Measurements from ENCODE around the gene GABRA4. TPM values are rescaled to one million over a fixed set of nuclear protein-coding genes. Genes with fewer than 3 reads are reported as not detected.

The GABRA4 gene
- total and polyA plus RNA-seq, 11 donors = 2.7 to 43.7 (median 24.6) TPM

DNA sequence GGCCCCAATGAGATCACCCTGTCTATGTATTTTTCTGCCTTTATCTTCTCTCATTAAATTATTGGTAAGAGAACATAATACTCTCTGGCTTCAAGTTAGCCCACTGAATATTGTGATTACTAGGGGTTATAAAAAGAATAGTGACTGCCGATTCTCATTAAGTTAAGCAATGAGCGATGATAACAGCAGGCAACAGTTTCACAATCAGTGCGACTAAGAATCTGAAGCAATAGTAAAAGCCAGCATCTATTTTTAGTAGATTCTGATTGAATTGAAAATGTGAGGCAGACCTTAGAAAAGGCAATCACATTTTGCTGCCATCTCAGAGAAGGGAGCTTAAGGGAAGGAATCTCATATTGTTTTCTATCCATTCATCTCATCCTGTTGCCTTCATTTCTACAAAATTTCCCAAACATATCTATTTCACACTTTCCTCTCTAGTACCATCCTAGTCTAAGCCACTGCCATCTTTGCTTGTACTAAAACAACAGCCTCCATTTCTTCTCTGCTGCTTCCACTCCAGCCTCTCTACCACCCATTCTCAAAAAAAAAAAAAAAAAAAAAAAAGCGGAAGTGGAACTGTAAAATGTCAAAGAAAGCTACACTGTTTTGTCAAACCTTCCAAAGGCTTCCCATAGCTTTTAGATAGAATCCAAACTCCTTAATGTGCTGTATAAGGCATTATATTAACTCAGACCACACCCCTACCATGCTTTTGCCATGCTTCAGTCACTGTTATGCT, 17.4 kb downstream of the GABRA4 start:
- 47 to 58% (median 55%) methylated on average over 4 of the region's 4 CpGs for WGBS, 4 donors
- TF ChIP-seq, protein P1, sequence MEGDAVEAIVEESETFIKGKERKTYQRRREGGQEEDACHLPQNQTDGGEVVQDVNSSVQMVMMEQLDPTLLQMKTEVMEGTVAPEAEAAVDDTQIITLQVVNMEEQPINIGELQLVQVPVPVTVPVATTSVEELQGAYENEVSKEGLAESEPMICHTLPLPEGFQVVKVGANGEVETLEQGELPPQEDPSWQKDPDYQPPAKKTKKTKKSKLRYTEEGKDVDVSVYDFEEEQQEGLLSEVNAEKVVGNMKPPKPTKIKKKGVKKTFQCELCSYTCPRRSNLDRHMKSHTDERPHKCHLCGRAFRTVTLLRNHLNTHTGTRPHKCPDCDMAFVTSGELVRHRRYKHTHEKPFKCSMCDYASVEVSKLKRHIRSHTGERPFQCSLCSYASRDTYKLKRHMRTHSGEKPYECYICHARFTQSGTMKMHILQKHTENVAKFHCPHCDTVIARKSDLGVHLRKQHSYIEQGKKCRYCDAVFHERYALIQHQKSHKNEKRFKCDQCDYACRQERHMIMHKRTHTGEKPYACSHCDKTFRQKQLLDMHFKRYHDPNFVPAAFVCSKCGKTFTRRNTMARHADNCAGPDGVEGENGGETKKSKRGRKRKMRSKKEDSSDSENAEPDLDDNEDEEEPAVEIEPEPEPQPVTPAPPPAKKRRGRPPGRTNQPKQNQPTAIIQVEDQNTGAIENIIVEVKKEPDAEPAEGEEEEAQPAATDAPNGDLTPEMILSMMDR (IDR thresholded peaks at IDR 0.05) = no peak
- no peak for TF ChIP-seq POLR2A (IDR thresholded peaks at IDR 0.05)
- ATAC-seq (peak in 2 of 4 donors; percentile 42 to 62), DNase-seq (no peak)
- intact Hi-C loops (cut with DNase I) = no loop called here
- Histone ChIP-seq H3K27me3 (no peaks in the 10 kb centered on the region), H3K4me1 (peaks cover 0 to 15% (median 0%) of the 10 kb centered on the region in 12 donors), H3K27ac (peak overlapping the region in 2 of 12 donors; percentile 3 to 5), H3K4me3 (no peak overlapping the region), H3K9me3 (no peaks in the 10 kb centered on the region), H3K36me3 (peaks cover 0 to 4% (median 0%) of the 10 kb centered on the region in 9 donors)

DNA sequence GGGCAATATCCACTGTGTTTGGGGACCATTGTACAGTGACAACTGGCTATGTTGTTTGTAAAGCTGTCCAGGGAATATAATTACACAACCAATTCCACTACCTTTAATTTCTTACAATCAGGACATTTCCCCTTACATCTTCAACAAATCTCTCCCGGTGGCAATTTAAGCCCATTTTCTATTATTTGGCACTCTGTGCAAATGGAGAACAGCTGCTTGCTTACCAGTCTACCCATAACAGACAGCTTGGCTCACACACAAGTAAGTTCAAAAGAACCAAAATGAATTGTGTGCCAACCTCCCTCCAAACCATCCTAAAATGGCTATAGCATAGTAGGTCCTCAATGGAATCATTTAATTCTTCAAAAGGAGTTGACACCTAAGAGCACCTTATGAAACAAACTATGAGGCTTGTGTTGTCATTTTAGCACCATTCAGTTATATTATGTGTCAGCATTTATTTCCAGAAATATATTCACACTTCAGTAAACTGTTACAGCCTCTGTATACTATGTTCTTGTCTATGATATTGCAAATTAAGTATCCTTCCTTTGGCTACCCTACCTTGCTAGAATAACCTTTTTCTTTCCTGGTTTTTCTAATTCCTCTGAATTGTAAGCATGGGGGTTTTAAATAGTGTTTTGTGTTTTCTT, 18.4 kb downstream of the GABRA4 start:
- peaks cover 0 to 15% (median 0%) of the 10 kb centered on the region in 12 donors for H3K4me1 ChIP-seq
- no peak for DNase-seq
- H3K36me3 ChIP-seq = peaks cover 0 to 4% (median 0%) of the 10 kb centered on the region in 9 donors
- intact Hi-C loops (cut with DNase I) = no loop called here
- no peaks in the 10 kb centered on the region for H3K27me3 ChIP-seq
- 82 to 100% (median 89%) methylated on average over 1 of the region's 1 CpG for WGBS, 4 donors
- no peak for ATAC-seq
- H3K27ac ChIP-seq = peak overlapping the region in 1 of 12 donors; percentile 3
- no peak overlapping the region for H3K4me3 ChIP-seq
- no peak for TF ChIP-seq POLR2A (IDR thresholded peaks at IDR 0.05)
- TF ChIP-seq, protein P1 (IDR thresholded peaks at IDR 0.05) = no peak
- H3K9me3 ChIP-seq = no peaks in the 10 kb centered on the region

DNA sequence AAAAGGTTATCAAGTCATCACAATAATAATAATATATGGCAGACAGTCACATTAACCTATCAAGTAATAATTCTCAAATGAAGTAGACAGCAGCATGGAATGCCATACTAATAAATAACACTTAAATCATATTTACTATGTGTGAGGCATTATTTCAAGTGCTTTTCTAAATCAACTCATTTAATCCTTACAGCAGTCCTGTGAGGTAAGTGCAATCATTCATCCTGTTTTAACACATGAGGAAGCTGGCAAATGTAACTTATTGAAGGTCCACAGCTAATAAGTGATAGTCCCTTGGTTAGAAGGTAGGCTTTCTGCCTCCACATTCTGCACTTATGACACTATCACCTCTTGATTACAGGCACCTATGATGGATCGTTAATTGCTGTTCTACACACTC, 24.5 kb downstream of the GABRA4 start:
- intact Hi-C loops (cut with DNase I) = no loop called here
- Histone ChIP-seq H3K27ac (no peak overlapping the region), H3K4me3 (no peak overlapping the region), H3K4me1 (peaks cover 0 to 3% (median 0%) of the 10 kb centered on the region in 12 donors), H3K36me3 (peaks cover 0 to under 1% (median 0%) of the 10 kb centered on the region in 9 donors), H3K9me3 (no peaks in the 10 kb centered on the region), H3K27me3 (no peaks in the 10 kb centered on the region)
- WGBS, 4 donors = 80 to 92% (median 83%) methylated on average over 1 of the region's 1 CpG
- no peak for ATAC-seq
- TF ChIP-seq, protein P1 (IDR thresholded peaks at IDR 0.05) = no peak
- TF ChIP-seq POLR2A (IDR thresholded peaks at IDR 0.05) = no peak
- DNase-seq = no peak

DNA sequence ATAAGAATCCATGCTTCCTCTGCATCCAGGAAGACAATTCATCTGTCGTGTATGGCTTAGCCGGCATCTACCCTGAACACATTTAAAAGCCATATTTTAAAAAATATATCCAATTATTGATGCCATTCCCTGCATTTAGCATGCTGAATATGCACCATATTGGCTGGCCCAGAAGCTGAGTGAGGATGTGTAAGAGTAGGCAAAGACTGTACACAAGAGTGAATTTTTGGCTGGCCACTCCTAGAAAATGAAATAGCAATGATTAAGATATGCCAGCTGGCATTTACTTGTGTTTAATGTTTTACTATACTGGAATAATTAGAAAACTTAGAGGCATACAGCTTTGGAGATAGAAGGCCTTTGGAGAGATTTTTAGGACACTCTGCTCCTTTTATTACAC, 25.8 kb downstream of the GABRA4 start:
- ATAC-seq (no peak), DNase-seq (no peak)
- no peaks in the 10 kb centered on the region for H3K36me3 ChIP-seq
- H3K9me3 ChIP-seq = no peaks in the 10 kb centered on the region
- no peak overlapping the region for H3K27ac ChIP-seq
- H3K27me3 ChIP-seq = no peaks in the 10 kb centered on the region
- WGBS, 4 donors = 73 to 92% (median 84%) methylated on average over 2 of the region's 2 CpGs
- no peak for TF ChIP-seq POLR2A (IDR thresholded peaks at IDR 0.05)
- TF ChIP-seq, protein P1 (IDR thresholded peaks at IDR 0.05) = no peak
- H3K4me3 ChIP-seq = no peak overlapping the region
- H3K4me1 ChIP-seq = peaks cover 0 to 3% (median 0%) of the 10 kb centered on the region in 12 donors
- intact Hi-C loops (cut with DNase I) = no loop called here
